GM19395 (cell line): ENCODE measurements around the gene SIRT5.

ENCODE experiments used
- ATAC-seq: cut with Tn5 transposase; IDR thresholded peaks from one replicate; pipeline ENCODE4 v1.9.1; 2021; ENCODE audit warnings: mild to moderate bottlenecking, moderate library complexity; ENCODE audit not compliant: unreplicated experiment

The SIRT5 gene

DNA sequence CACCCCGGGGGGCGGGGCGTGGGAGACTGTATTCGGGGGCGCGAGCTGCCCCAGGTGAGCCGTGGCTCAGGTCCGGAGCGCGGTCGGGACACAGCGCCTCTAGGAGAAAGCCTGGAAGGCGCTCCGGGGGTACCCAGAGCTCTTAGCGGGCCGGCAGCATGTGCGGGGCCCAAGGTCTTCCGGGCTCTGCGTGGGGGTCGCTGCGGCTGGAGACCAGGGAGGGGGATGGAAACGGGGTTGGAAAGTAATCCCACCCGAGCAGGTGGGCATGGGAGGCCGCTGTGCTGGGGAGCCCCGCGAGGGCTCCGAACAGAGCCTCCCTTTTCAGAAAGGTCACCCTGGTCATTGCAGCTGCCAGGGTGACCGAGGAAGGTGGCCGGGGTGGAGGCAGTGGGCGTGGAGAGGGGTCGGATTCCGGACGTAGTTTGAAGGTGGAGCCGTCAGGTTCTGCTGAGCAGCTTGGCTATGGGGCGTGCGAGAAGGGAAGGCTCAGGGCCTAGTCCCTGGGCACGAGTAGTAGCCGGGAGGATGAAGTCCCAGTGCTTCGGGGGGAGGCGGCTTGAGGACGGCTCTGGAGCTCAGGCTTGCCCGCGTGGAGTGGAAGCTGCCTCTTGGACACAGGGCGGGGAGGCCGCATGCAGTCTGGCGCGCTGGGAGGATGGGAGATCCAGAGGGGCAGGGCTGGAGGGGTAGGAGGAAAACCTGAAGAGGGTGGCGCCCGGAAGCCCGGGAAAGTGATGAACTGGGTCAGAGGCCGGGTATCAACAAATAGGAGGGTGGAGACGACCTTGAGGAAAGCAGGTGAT, at the start of gene SIRT5:
Gene SIRT5 (plus strand): TSS at position 31 of the 806 bp plus-strand sequence. CDS start 9,510 bp downstream, outside the sequence.
- ATAC-seq = peak; percentile 81

GRCh38 chr6:13524801-13525508, 49.4 kb upstream of the SIRT5 start:
- no peak for ATAC-seq

DNA sequence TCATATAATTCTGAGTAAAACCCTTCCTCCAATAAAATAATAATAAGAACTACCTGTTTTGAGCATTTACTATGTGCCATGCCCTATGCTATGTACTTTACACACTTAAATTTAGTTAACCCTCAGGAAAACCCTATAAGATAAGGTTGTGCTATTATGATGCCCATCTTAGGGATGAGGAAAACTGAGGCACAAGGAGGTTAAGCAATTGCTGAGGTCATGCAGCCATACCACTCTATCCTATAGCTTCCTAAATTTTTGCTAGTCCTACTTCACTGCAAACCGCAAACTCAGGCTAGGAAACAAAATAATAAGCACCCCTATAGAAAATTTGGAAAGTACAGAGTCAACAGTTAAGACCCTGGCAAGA, 48.1 kb upstream of the SIRT5 start:
- ATAC-seq = no peak

GRCh38 chr6:13526727-13527670, 47.4 kb upstream of the SIRT5 start:
- no peak for ATAC-seq

DNA sequence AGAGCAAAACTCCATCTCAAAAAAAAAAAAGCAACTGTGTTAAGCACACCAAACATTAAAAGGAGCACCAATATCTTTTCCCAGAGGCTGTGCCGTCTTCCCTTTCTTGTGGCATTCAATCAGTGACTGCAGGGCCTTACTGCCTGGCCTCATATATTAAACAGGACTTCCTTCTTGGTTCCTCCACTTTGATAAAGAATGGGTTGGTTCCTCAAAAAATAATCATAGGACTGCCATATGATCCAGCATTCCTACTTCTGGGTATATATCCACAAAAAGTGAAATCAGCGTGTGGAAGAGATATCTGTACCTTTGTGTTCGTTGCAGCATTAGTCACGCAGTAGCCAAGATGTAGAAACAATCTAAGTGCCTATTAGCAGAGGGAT, 46.7 kb upstream of the SIRT5 start:
- no peak for ATAC-seq

DNA sequence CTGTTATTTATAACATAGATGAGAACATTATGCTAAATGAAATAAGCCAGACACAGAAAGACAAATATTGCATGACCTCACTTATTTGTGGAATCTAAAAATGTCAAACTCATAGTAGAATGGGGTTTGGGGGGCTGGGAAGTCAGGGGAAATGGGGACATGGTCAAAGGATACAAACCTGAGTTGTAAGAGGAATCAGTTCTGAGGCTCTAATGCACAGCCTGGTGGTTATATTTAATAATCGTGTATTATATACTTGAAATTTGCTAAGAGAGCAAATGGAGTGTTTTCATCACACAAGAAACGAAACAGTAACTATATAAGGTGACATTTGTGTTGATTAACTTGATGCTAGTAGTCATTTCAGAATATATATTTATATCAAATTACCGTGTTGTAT, 46.2 kb upstream of the SIRT5 start:
- no peak for ATAC-seq

DNA sequence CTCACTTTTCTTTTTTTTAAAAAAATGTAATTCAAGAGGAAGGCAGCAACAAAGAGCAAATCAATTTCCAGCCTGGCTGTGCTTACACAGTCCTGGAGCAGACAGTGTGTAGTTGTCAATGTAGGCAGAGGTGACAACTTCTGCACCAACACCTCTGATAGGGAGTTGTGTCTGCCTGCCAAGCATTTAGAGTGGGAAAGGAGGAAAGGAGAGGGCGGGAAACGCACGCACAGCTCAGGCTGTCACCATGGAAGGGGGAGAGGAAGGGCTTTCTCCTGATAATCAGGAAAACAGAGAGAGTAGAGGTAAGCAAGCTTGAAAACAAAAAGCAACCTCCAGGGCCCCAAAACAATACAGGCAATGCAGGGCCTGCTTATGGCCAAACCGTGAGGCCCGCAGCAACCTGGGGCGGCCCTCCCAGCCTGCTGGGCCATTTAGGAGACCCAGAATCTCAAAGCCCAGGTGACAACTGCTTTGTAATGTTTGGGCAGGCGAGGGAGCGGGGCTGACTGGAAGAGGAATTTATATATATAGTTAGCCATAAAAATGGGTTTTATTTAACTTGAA, 45.5 kb upstream of the SIRT5 start:
- no peak for ATAC-seq

DNA sequence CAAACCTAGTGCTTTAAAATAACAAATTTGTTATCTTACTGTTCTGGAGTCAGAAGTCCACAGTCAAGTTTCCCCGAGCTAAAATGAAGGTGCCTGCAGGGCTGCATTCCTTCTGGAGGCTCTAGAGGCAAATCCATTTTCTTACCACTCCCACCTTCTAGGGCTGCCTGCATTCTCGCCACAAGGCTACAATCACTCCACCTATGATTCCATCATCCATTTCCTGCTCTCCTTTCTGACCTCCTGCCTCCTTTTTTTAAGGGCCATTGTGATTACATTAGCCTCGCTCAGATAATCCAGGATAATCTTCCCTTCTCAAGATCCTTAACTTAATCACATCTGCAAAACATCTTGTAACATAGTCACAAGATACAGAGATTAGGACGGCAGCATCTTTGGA, 42.4 kb upstream of the SIRT5 start:
- ATAC-seq = no peak

DNA sequence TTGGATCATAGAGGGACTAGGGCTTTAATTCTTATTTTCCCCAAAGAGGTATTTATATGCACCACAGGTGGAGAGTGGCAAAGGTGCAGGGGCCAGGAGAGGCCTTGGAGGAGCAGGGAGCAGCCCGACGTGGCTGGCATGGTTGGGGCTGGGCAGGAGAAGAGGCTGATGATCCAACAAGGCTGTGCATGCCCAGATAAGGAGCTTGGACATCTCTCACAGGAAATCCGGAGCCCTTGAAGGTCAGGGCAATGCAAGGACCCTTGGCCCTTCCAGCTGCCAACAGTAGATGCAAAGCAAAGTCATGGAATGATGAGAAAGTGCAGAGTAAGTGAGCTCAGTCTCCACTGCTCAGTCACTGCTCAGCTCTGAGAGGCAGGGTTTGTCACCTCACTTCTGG, 39.9 kb upstream of the SIRT5 start:
- no peak for ATAC-seq

DNA sequence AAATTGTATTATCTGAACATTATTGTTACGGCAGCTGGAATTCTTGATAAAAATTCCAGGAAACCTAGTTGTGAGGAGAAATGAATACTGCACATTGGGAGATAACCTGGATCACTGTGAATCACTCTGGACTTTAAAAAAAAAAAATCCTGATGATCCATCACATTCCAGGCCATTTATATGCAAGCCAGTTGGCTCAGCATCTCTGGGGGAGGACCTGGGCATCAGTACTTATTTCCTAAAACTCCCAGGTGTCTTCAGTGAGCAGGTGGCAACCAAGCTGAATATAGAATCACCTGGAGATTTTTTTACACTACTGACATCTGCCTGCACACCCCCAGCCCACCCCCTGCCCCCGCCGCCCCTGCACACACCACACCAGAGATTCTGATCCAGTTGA, 39.1 kb upstream of the SIRT5 start:
- ATAC-seq = no peak

GRCh38 chr6:13536796-13537526, 37.4 kb upstream of the SIRT5 start:
- no peak for ATAC-seq

GRCh38 chr6:13537527-13537897, 36.9 kb upstream of the SIRT5 start:
- no peak for ATAC-seq

DNA sequence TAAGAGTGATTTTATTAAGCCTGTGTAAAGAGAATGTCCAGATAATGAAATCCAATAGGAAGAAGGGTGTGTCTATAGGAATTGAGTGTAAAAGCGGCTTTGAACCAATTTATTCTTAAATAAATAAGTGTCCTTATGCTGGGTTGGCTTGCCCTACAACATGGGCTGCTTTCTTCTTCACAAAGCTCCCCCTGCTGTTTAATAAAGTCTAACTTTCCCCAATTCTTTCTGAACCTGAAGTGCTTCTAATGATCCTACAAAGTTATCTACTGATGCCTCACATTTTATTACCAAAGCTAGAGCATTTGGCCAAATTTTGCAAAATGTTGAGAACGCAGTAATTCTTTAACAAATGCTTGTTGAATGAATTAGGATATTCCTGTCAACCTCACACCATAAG, 36.3 kb upstream of the SIRT5 start:
- no peak for ATAC-seq

- no peak for ATAC-seq
Measured at GRCh38 chr6:13538600-13538999, 35.8 kb upstream of the SIRT5 start.

- no peak for ATAC-seq
Measured at GRCh38 chr6:13539572-13539971, 34.8 kb upstream of the SIRT5 start.

- ATAC-seq = no peak
Measured at GRCh38 chr6:13541496-13541895, 32.9 kb upstream of the SIRT5 start.

DNA sequence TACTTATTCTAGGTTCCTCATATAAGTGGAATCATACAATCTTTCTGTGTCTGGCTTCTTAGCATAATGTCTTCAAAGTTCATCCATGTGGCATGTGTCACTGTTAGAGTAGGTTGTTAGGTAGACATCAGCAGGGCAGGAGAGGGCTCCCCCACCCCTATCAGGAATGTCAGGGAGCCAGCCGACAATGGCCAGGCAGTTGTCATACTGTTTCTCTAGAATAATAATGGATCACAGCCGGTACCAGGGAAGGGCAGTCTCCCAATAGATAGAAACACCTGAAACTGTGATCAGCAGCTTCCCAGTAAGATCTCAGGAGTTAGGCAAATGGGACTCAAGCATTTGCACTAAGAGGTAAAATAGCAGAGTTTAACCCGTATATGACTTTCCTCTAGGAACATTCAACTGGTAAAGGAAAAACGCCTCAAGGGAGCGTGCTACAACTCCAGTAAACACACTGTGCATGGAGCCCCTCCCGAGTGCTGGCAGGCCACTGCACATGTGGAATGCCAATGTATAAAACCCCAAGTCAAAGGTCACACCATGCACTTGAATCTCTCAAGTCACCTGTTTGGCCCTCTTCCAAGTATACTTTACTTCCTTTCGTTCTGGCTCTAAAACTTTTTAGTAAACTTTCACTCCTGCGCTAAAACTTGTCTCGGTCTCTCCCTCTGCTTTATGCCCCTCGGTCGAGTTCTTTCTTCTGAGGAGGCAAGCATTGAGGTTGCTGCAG, 29.8 kb upstream of the SIRT5 start:
- ATAC-seq = no peak

DNA sequence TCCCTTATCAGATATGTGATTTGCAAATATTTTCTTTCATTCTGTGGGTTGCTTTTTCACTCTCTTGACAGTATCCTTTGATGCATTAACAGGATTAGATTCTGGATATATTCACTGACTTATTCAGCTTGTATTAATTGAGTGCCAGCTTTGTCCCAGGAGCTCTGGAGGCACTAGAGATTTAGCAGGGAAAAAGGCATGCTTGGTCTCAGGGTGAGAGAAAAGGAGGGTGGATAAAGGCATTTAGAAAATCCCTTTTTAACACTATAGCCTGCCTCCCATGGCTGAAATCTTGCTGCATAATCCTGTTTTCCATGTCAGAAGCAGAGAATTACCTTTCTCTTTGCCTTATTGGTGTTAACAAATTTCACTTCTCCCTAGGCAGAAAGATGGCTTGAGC, 28.5 kb upstream of the SIRT5 start:
- no peak for ATAC-seq

GRCh38 chr6:13548500-13549210, 25.7 kb upstream of the SIRT5 start:
- ATAC-seq = no peak
